Measurements from ENCODE around the gene NFIX.

- TF ChIP-seq CTCF (IDR thresholded peaks at IDR 0.05) (no peak), POLR2A (IDR thresholded peaks at IDR 0.05) (no peak)
Observed at GRCh38 chr19:13120817-13121216, 125.5 kb downstream of the NFIX start.
